ENCODE results near the gene ERBB4. TPM values are rescaled to one million over a fixed set of nuclear protein-coding genes. Genes with fewer than 3 reads are reported as not detected.

ERBB4 gene
- total RNA-seq, 1 experiment from 2014 or later: not detected

DNA sequence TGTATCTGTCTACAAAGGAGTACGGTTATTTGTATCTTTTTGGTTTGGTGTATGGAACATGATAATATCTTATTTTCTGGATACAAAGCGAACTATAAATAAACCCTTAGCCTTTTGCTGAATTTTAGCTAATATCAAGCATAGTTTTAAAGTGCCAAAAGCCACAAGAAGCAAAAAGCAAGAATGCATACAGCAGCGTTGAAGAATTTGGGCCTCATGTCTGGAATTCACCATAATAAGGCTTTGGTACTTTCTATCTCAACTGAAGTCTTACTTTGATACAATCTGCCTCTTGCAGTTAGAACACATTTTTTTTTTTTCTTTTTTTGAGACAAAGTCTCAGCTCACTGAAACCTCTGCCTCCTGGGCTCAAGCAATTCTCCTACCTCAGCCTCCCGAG, 151.5 kb downstream of the ERBB4 start:
- Mint-ChIP-seq H3K36me3 (ENCODE audit: insufficient read depth, unreplicated experiment) (no peaks in the 10 kb centered on the region), H3K4me1 (ENCODE audit: insufficient read depth, unreplicated experiment) (no peaks in the 10 kb centered on the region), H3K4me3 (ENCODE audit: unreplicated experiment) (no peak overlapping the region), H3K27me3 (ENCODE audit: insufficient read depth, unreplicated experiment) (peaks cover 28% of the 10 kb centered on the region), H3K9me3 (ENCODE audit: unreplicated experiment) (no peaks in the 10 kb centered on the region), H3K27ac (ENCODE audit: low read depth, unreplicated experiment) (no peak overlapping the region)
- no peak for DNase-seq (ENCODE audit: unreplicated experiment)
- no TSS peak for BruUV-seq (replicated peaks)
- intact Hi-C loops (cut with micrococcal nuclease): no loop called here
- ChIA-PET CTCF (no interaction called here), POLR2A (no interaction called here)
- TF ChIP-seq, protein P1, sequence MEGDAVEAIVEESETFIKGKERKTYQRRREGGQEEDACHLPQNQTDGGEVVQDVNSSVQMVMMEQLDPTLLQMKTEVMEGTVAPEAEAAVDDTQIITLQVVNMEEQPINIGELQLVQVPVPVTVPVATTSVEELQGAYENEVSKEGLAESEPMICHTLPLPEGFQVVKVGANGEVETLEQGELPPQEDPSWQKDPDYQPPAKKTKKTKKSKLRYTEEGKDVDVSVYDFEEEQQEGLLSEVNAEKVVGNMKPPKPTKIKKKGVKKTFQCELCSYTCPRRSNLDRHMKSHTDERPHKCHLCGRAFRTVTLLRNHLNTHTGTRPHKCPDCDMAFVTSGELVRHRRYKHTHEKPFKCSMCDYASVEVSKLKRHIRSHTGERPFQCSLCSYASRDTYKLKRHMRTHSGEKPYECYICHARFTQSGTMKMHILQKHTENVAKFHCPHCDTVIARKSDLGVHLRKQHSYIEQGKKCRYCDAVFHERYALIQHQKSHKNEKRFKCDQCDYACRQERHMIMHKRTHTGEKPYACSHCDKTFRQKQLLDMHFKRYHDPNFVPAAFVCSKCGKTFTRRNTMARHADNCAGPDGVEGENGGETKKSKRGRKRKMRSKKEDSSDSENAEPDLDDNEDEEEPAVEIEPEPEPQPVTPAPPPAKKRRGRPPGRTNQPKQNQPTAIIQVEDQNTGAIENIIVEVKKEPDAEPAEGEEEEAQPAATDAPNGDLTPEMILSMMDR (IDR thresholded peaks at IDR 0.05; ENCODE audit: unreplicated experiment): no peak

DNA sequence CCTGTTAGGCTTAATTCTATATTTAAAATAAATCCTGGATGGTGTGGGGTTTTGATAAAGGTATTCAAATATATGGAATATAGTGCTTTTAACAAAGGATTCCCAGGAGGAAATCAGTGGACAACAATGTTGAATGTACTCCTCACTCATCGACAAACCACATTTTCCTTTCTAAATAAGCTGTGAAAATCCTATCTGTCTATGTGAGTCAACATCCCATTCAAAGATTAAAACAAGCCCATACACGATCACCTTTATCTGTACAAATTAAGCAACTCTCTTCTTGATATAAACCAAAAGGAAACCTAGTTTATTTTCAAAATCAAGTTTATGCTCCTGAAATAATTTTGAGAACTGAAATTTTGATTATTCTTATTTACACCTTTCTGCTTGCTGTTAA, 153.4 kb downstream of the ERBB4 start:
- H3K4me1 Mint-ChIP-seq (ENCODE audit: insufficient read depth, unreplicated experiment): no peaks in the 10 kb centered on the region
- no peaks in the 10 kb centered on the region for H3K36me3 Mint-ChIP-seq (ENCODE audit: insufficient read depth, unreplicated experiment)
- DNase-seq (ENCODE audit: unreplicated experiment): no peak
- TF ChIP-seq, protein P1 (IDR thresholded peaks at IDR 0.05; ENCODE audit: unreplicated experiment): no peak
- no peak overlapping the region for H3K4me3 Mint-ChIP-seq (ENCODE audit: unreplicated experiment)
- CTCF ChIA-PET: no interaction called here
- POLR2A ChIA-PET: no interaction called here
- intact Hi-C loops (cut with micrococcal nuclease): no loop called here
- no peaks in the 10 kb centered on the region for H3K9me3 Mint-ChIP-seq (ENCODE audit: unreplicated experiment)
- H3K27me3 Mint-ChIP-seq (ENCODE audit: insufficient read depth, unreplicated experiment): peaks cover 37% of the 10 kb centered on the region
- H3K27ac Mint-ChIP-seq (ENCODE audit: low read depth, unreplicated experiment): no peak overlapping the region
- BruUV-seq (replicated peaks): no TSS peak

DNA sequence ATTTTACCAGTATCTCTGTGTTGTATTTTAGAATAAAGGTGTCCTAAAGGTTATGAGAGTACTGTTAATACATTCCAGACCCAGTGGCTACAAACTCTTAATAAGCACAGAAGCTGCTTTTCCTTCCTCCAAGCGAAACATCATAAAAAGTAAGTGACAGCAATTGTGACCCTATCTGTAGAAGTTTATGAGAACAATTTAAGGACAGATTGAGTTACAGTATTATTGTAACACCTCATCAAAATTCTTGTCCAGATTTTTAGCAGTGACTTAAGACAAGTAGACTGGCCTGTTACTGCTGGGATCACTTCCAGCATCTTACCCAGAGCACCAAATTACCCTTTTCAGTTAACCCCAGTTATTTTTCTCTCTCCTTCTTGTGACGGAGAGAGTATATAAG, 154.6 kb downstream of the ERBB4 start:
- intact Hi-C loops (cut with micrococcal nuclease): no loop called here
- BruUV-seq (replicated peaks): no TSS peak
- no peak for DNase-seq (ENCODE audit: unreplicated experiment)
- ChIA-PET CTCF (no interaction called here), POLR2A (no interaction called here)
- Mint-ChIP-seq H3K9me3 (ENCODE audit: unreplicated experiment) (no peaks in the 10 kb centered on the region), H3K27ac (ENCODE audit: low read depth, unreplicated experiment) (no peak overlapping the region), H3K4me1 (ENCODE audit: insufficient read depth, unreplicated experiment) (no peaks in the 10 kb centered on the region), H3K4me3 (ENCODE audit: unreplicated experiment) (no peak overlapping the region), H3K27me3 (ENCODE audit: insufficient read depth, unreplicated experiment) (peaks cover 37% of the 10 kb centered on the region), H3K36me3 (ENCODE audit: insufficient read depth, unreplicated experiment) (no peaks in the 10 kb centered on the region)
- TF ChIP-seq, protein P1 (IDR thresholded peaks at IDR 0.05; ENCODE audit: unreplicated experiment): no peak

DNA sequence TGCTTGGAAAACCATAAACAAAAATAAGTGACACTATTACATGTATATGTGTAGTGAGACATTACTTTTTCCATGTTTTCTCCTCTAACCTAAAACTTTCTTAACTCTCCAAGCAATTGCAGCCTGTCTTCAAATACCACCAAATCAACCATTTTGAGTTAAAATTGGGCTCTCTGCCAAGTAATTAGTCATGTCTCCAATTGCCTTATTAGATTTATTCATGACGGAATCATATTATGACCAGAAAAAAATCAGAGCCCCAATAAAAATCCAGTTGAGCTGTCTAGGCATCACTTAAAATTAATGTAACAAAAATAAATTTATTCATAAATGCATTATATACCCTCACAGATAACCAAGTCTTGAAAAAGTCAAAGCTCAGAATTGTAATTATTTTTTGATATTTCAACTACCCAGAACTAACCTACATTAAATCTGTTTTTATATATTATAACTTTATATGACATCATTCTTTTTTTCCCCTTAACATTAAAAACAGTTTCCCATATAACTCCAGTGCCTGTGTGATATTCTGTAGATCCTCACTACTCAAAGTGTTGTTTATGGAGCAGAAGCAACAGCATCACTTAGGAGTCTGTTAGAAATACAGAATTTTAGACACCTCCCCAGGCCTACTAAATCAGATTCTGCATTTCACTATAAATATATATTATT, 157.0 kb downstream of the ERBB4 start:
- Mint-ChIP-seq H3K9me3 (ENCODE audit: unreplicated experiment) (no peaks in the 10 kb centered on the region), H3K27me3 (ENCODE audit: insufficient read depth, unreplicated experiment) (peaks cover 37% of the 10 kb centered on the region), H3K36me3 (ENCODE audit: insufficient read depth, unreplicated experiment) (no peaks in the 10 kb centered on the region), H3K4me3 (ENCODE audit: unreplicated experiment) (no peak overlapping the region), H3K27ac (ENCODE audit: low read depth, unreplicated experiment) (no peak overlapping the region), H3K4me1 (ENCODE audit: insufficient read depth, unreplicated experiment) (no peaks in the 10 kb centered on the region)
- DNase-seq (ENCODE audit: unreplicated experiment): no peak
- POLR2A ChIA-PET: no interaction called here
- TF ChIP-seq, protein P1 (IDR thresholded peaks at IDR 0.05; ENCODE audit: unreplicated experiment): no peak
- intact Hi-C loops (cut with micrococcal nuclease): no loop called here
- BruUV-seq (replicated peaks): no TSS peak
- CTCF ChIA-PET: no interaction called here
